Stimulated activated CD8-positive, alpha-beta memory T cell treated with anti-CD3 and anti-CD28 coated beads, Interleukin-4, amount 100 ng/mL, for 1 hour (primary cell): ENCODE results near the gene STAT5A.
"Not testable (repeated sequence)": the region's sequence is repeated elsewhere in the genome, so short reads cannot be mapped to it uniquely, and the experiment has no call there.

Experiments used
- DNase-seq, 2 donors: peaks; one replicate each; pipeline ENCODE4 v3.0.0-alpha.2; 2020; ENCODE audit warnings: low read depth in 2 of 2, low spot score in 1 of 2

Gene STAT5A

GRCh38 chr17:42305543-42306384 is 17.5 kb downstream of the STAT5A start:
- DNase-seq = no peak

- DNase-seq = no peak
Measured at GRCh38 chr17:42306385-42306667, 18.0 kb downstream of the STAT5A start.

GRCh38 chr17:42307362-42307927 is 19.1 kb downstream of the STAT5A start:
- DNase-seq = no peak

GRCh38 chr17:42308446-42308845 is 20.1 kb downstream of the STAT5A start:
- DNase-seq = no peak

- DNase-seq = no peak
Measured at GRCh38 chr17:42309142-42309541, 20.8 kb downstream of the STAT5A start.

GRCh38 chr17:42309986-42310786 is 21.9 kb downstream of the STAT5A start:
- no peak for DNase-seq

GRCh38 chr17:42310787-42311215 is 22.5 kb downstream of the STAT5A start:
- no peak for DNase-seq

- no peak for DNase-seq
Measured at GRCh38 chr17:42311240-42312034, 23.1 kb downstream of the STAT5A start.

GRCh38 chr17:42312035-42312284 is 23.7 kb downstream of the STAT5A start:
- no peak for DNase-seq

GRCh38 chr17:42312285-42313130 is 24.2 kb downstream of the STAT5A start:
- DNase-seq = peak in 1 of 2 donors; percentile 55

GRCh38 chr17:42313389-42313772 is 25.1 kb downstream of the STAT5A start:
- DNase-seq = no peak

- no peak for DNase-seq
Measured at GRCh38 chr17:42313773-42314566, 25.7 kb downstream of the STAT5A start.

GRCh38 chr17:42315402-42316156 is 27.3 kb downstream of the STAT5A start:
- DNase-seq = no peak

GRCh38 chr17:42316755-42317154 is 28.5 kb downstream of the STAT5A start:
- no peak for DNase-seq

- DNase-seq = no peak
Measured at GRCh38 chr17:42317266-42317845, 29.1 kb downstream of the STAT5A start.

GRCh38 chr17:42317967-42318366 is 29.7 kb downstream of the STAT5A start:
- not testable (repeated sequence) for DNase-seq

GRCh38 chr17:42321555-42321954 is 33.3 kb downstream of the STAT5A start:
- no peak for DNase-seq

- DNase-seq = peak; percentile 89 to 91
Measured at GRCh38 chr17:42322382-42323267, 34.3 kb downstream of the STAT5A start.
